Pulmonary artery endothelial cell (primary cell): ENCODE results near the gene DENND4C. TPM values are rescaled to one million over a fixed set of nuclear protein-coding genes. Genes with fewer than 3 reads are reported as not detected.
"Not testable (repeated sequence)": the region's sequence is repeated elsewhere in the genome, so short reads cannot be mapped to it uniquely, and the experiment has no call there.

Source experiments
- DNase-seq: peaks from one replicate; pipeline ENCODE4 v3.0.0-alpha.2; 2011; ENCODE audit warnings: low read depth, low spot score
- total RNA-seq: library from RNA; depleted of rRNA; stranded (reverse); fragments of >200 nt; gene quantifications from 2 replicates; pipeline ENCODE4 v1.2.3, GENCODE V29; 2014

Gene DENND4C
- total RNA-seq, 1 donor from 2014 or later: 65.0 TPM

GRCh38 chr9:19371942-19372341 is 141.4 kb downstream of the DENND4C start:
- DNase-seq: no peak

- DNase-seq: no peak
Observed at GRCh38 chr9:19372567-19372966, 142.1 kb downstream of the DENND4C start.

- DNase-seq: no peak
Observed at GRCh38 chr9:19373527-19373926, 143.0 kb downstream of the DENND4C start.

- peak; percentile 43 for DNase-seq
Observed at GRCh38 chr9:19375538-19375937, 145.0 kb downstream of the DENND4C start.

- DNase-seq: no peak
Observed at GRCh38 chr9:19376931-19377330, 146.4 kb downstream of the DENND4C start.

GRCh38 chr9:19378164-19378563 is 147.7 kb downstream of the DENND4C start:
- DNase-seq: no peak

- DNase-seq: no peak
Observed at GRCh38 chr9:19378647-19379046, 148.2 kb downstream of the DENND4C start.

GRCh38 chr9:19379283-19379682 is 148.8 kb downstream of the DENND4C start:
- no peak for DNase-seq

- no peak for DNase-seq
Observed at GRCh38 chr9:19379697-19380046, 149.2 kb downstream of the DENND4C start.

- no peak for DNase-seq
Observed at GRCh38 chr9:19380826-19381075, 150.3 kb downstream of the DENND4C start.

GRCh38 chr9:19381656-19382055 is 151.2 kb downstream of the DENND4C start:
- no peak for DNase-seq

GRCh38 chr9:19385212-19385611 is 154.7 kb downstream of the DENND4C start:
- DNase-seq: not testable (repeated sequence)

- DNase-seq: no peak
Observed at GRCh38 chr9:19385786-19386501, 155.5 kb downstream of the DENND4C start.

GRCh38 chr9:19386502-19387044 is 156.1 kb downstream of the DENND4C start:
- DNase-seq: peak; percentile 71

- no peak for DNase-seq
Observed at GRCh38 chr9:19387317-19387716, 156.8 kb downstream of the DENND4C start.

- not testable (repeated sequence) for DNase-seq
Observed at GRCh38 chr9:19389539-19389938, 159.0 kb downstream of the DENND4C start.

GRCh38 chr9:19397845-19398244 is 167.4 kb downstream of the DENND4C start:
- no peak for DNase-seq

- DNase-seq: not testable (repeated sequence)
Observed at GRCh38 chr9:19403231-19403630, 172.7 kb downstream of the DENND4C start.

- no peak for DNase-seq
Observed at GRCh38 chr9:19404283-19405075, 174.0 kb downstream of the DENND4C start.

- no peak for DNase-seq
Observed at GRCh38 chr9:19405771-19406170, 175.3 kb downstream of the DENND4C start.

- DNase-seq: no peak
Observed at GRCh38 chr9:19408316-19408692, 177.8 kb downstream of the DENND4C start.

GRCh38 chr9:19408693-19409400 is 178.4 kb downstream of the DENND4C start, which contains the start of gene ACER2:
Gene ACER2, plus strand, starts transcription at chr9:19409009. Its CDS starts 76 bp downstream, at chr9:19409085.
- peak; percentile 67 for DNase-seq
